IMR-90 (cell line): ENCODE measurements around the gene DLL3. TPM values are rescaled to one million over a fixed set of nuclear protein-coding genes. Genes with fewer than 3 reads are reported as not detected.
A peak's percentile ranks its signal among the peaks of the same experiment; 100 is the strongest.

ENCODE experiments used
- ATAC-seq: fragments of 200-7000 bp; cut with Tn5 transposase; 2 replicates; pipeline ENCODE4 v1.9.1; 2020; ENCODE audit warnings: low read depth, mild to moderate bottlenecking, moderate library complexity
- BruUV-seq: library from RNA; stranded (reverse); fragments of 400-500 nt; replicated peaks from 2 replicates; lab custom pipeline; 2021; lab: Mats Ljungman, UMichigan
- CTCF ChIA-PET: fragments of 300-600 bp; formaldehyde crosslinking; extraction: SDS; loops from one replicate; lab custom pipeline; 2021; ENCODE audit warnings: antibody characterized with exemption; lab: Yijun Ruan, JAX
- POLR2A ChIA-PET: fragments of 300-600 bp; sonication (Branson Sonifier 250); formaldehyde crosslinking; loops from one replicate; lab custom pipeline; 2022; ENCODE audit warnings: antibody characterized with exemption; ENCODE audit not compliant: unreplicated experiment; lab: Charles Lee
- DNase-seq: peaks from one replicate; pipeline ENCODE4 v3.0.0; 2013
- H2AFZ ChIP-seq: replicated peaks from 2 replicates; pipeline ENCODE3; 2013; ENCODE audit warnings: low read length, mild to moderate bottlenecking; ENCODE audit not compliant: poor library complexity
- H2AK5ac ChIP-seq: 2 replicates; pipeline ENCODE4 v1.6.1; 2013; ENCODE audit warnings: low read depth, low read length, inconsistent platforms
- H2AK9ac ChIP-seq: replicated peaks from 2 replicates; pipeline ENCODE3; 2013; ENCODE audit warnings: mild to moderate bottlenecking, low read depth, low read length, moderate library complexity; ENCODE audit not compliant: poor library complexity
- H2BK120ac ChIP-seq: 2 replicates; pipeline ENCODE4 v1.6.1; 2013; ENCODE audit warnings: low read depth, low read length, inconsistent platforms
- H2BK15ac ChIP-seq: 3 replicates; pipeline ENCODE4 v1.6.1; 2013; ENCODE audit warnings: low read depth, low read length, inconsistent platforms
- H2BK20ac ChIP-seq: 2 replicates; pipeline ENCODE4 v1.6.1; 2013; ENCODE audit warnings: low read depth, mild to moderate bottlenecking, inconsistent platforms, low read length, moderate library complexity
- H2BK5ac ChIP-seq: 2 replicates; pipeline ENCODE4 v1.6.1; 2013; ENCODE audit warnings: mild to moderate bottlenecking, low read depth, low read length, inconsistent platforms; ENCODE audit not compliant: poor library complexity, severe bottlenecking
- H3K14ac ChIP-seq: replicated peaks from 2 replicates; pipeline ENCODE4 v1.6.1; 2013; ENCODE audit warnings: low read depth, low read length, inconsistent platforms
- H3K18ac ChIP-seq: 2 replicates; pipeline ENCODE4 v1.6.1; 2013; ENCODE audit warnings: low read depth, low read length, control low read depth
- H3K23ac ChIP-seq: 2 replicates; pipeline ENCODE4 v1.6.1; 2013; ENCODE audit warnings: low read depth, low read length, inconsistent platforms
- H3K27ac ChIP-seq: 2 replicates; pipeline ENCODE4 v1.5.1; 2013; ENCODE audit warnings: mild to moderate bottlenecking, control low read depth, low read length; ENCODE audit not compliant: insufficient read depth
- H3K27me3 ChIP-seq: 2 replicates; pipeline ENCODE4 v1.6.1; 2013; ENCODE audit warnings: low read length; ENCODE audit not compliant: control insufficient read depth, insufficient read depth
- H3K36me3 ChIP-seq: 2 replicates; pipeline ENCODE4 v1.6.1; 2013; ENCODE audit warnings: low read length, mixed read lengths; ENCODE audit not compliant: control insufficient read depth, insufficient read depth
- H3K4ac ChIP-seq: 2 replicates; pipeline ENCODE4 v1.6.1; 2013; ENCODE audit warnings: low read depth, low read length, inconsistent platforms
- H3K4me1 ChIP-seq: 2 replicates; pipeline ENCODE4 v1.6.1; 2013; ENCODE audit warnings: low read length, mixed read lengths; ENCODE audit not compliant: control insufficient read depth, insufficient read depth
- H3K4me2 ChIP-seq: 2 replicates; pipeline ENCODE4 v1.6.1; 2013; ENCODE audit warnings: low read depth, mild to moderate bottlenecking, control low read depth, low read length, moderate library complexity
- H3K4me3 ChIP-seq: 2 replicates; pipeline ENCODE4 v1.5.1; 2013; ENCODE audit warnings: low read depth, mild to moderate bottlenecking, control low read depth, low read length, moderate library complexity; ENCODE audit not compliant: insufficient read depth
- H3K56ac ChIP-seq: 2 replicates; pipeline ENCODE4 v1.6.1; 2013; ENCODE audit warnings: low read length, inconsistent platforms; ENCODE audit not compliant: insufficient read depth; ENCODE audit errors: extremely low read depth
- H3K79me1 ChIP-seq, 2 experiments: 2 replicates each; pipeline ENCODE4 v1.6.1; 2013; ENCODE audit warnings: low read length in 2 of 2, inconsistent platforms in 1 of 2, low read depth in 1 of 2
- H3K9ac ChIP-seq: 2 replicates; pipeline ENCODE4 v1.6.1; 2013; ENCODE audit warnings: low read depth, low read length, control low read depth
- H3K9me1 ChIP-seq: 2 replicates; pipeline ENCODE4 v1.6.1; 2013; ENCODE audit warnings: low read length, inconsistent platforms; ENCODE audit not compliant: insufficient read depth
- H3K9me3 ChIP-seq: 2 replicates; pipeline ENCODE4 v1.6.1; 2013; ENCODE audit warnings: low read length; ENCODE audit not compliant: control insufficient read depth, insufficient read depth
- H4K20me1 ChIP-seq: 2 replicates; pipeline ENCODE4 v1.6.1; 2013; ENCODE audit warnings: low read length, inconsistent platforms; ENCODE audit not compliant: insufficient read depth
- H4K5ac ChIP-seq: 2 replicates; pipeline ENCODE4 v1.6.1; 2013; ENCODE audit warnings: mild to moderate bottlenecking, low read depth, low read length, control low read depth
- H4K8ac ChIP-seq, 2 experiments: 2 replicates each; pipeline ENCODE4 v1.6.1; 2013; ENCODE audit warnings: low read depth in 2 of 2, low read length in 2 of 2, control low read depth in 1 of 2, inconsistent platforms in 1 of 2
- H4K91ac ChIP-seq: 2 replicates; pipeline ENCODE4 v1.6.1; 2013; ENCODE audit warnings: low read depth, low read length, inconsistent platforms; ENCODE audit not compliant: insufficient read depth
- CEBPB ChIP-seq: IDR thresholded peaks from 2 replicates; pipeline ENCODE4 v1.6.1; 2012; ENCODE audit warnings: low read depth, low read length, improper control_type of control experiment
- RCOR1 ChIP-seq: IDR thresholded peaks from 2 replicates; pipeline ENCODE4 v1.6.1; 2012; ENCODE audit warnings: mild to moderate bottlenecking, low read length, improper control_type of control experiment; ENCODE audit not compliant: insufficient replicate concordance
- RFX5 ChIP-seq: IDR thresholded peaks from 2 replicates; pipeline ENCODE4 v1.8.0; 2012; ENCODE audit warnings: low read depth, mild to moderate bottlenecking, low read length, moderate library complexity
- WGBS, 2 experiments: methylation state at CpG; one replicate each; pipeline versions ENCODE4 v1.1.5 to v1.1.7; 2013; ENCODE audit warnings: missing lambda C conversion rate in 2 of 2; ENCODE audit not compliant: insufficient read length in 1 of 2; ENCODE audit errors: extremely low coverage in 2 of 2; 5-methylcytosine and 5-hydroxymethylcytosine counted together
- dilution Hi-C: fragments of 300-500 bp; cut with HindIII; formaldehyde crosslinking; loops from one replicate; pipeline ENCODE4 v1.14.3; 2018; ENCODE audit warnings: low sequenced_read_pairs; ENCODE audit not compliant: unreplicated experiment
- in situ Hi-C: fragments of 300-500 bp; cut with MboI; formaldehyde crosslinking; loops from 3 replicates; pipeline ENCODE4 v1.14.3; 2019; ENCODE audit warnings: low sequenced_read_pairs, inconsistent platforms, mixed read lengths
- intact Hi-C: fragments of 100-400 bp; cut with micrococcal nuclease; formaldehyde crosslinking; loops from 2 replicates; pipeline ENCODE4 v1.10.0; 2022
- polyA plus RNA-seq, 3 experiments: library from polyadenylated mRNA; depleted of rRNA; stranded (reverse); fragments of >200 nt; gene quantifications; 2 replicates each; pipeline ENCODE4 v1.2.3, GENCODE V29; 2012; ENCODE audit warnings: low replicate concordance in 1 of 3
- total RNA-seq: library from RNA; depleted of rRNA; stranded (reverse); fragments of >200 nt; gene quantifications from 2 replicates; pipeline ENCODE4 v1.2.3, GENCODE V29; 2012

Gene DLL3
- total and polyA plus RNA-seq, 2 of the 4 experiments (the other 2 are of a cell fraction): 0.36 to 1.3 TPM

DNA sequence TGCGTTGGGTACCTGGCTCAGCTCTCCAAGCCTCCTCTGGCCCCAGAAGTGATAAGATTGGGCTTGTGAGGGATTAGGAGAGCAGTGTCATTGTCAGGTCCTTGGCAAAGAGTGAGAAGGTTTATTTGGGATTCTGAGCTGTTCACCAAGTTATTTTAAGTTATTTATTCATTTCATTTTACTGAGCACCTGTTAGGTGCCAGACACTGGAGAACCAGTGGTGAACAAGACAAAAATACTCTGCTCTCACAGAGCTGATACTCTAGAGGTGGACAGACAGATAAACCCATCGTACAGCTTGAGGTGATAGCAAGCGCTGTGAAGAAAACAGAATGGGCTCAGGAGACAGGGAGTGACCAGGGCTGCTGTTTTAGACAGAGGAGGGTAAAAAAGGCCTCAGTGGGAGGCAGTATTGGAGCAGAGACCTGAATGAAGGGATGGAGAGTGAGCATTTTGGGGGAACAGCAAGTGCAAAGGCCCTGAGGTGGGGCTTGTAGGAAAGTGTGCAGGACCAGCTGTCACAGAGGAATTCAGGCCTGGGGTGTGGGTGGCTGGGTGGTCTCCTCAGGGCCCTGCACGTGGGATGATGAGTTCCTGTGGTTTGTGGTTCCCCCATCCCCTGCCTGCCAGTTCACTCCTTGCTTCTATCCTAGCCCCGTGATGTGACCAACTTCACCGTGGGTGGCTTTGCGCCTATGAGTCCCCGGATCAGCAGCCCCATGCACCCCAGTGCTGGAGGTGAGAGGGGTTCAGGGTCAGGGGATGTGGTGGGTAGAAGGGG is 26.8 kb upstream of the DLL3 start:
- H3K4me2 ChIP-seq: no peak overlapping the region
- POLR2A ChIA-PET: no interaction called here
- H4K20me1 ChIP-seq: peaks cover 12% of the 10 kb centered on the region
- TF ChIP-seq RFX5: no peak
- TF ChIP-seq CEBPB: no peak
- TF ChIP-seq RCOR1: no peak
- H3K27me3 ChIP-seq: no peaks in the 10 kb centered on the region
- no peak overlapping the region for H2BK20ac ChIP-seq
- 100% methylated on average over 2 of the region's 8 CpGs; no CpG with 5 or more reads in 1 of the 2 experiments for WGBS, 2 experiments
- peaks cover 2% of the 10 kb centered on the region; the same call in 1 of the 2 replicates for H3K9me1 ChIP-seq
- no peaks in the 10 kb centered on the region for H3K9me3 ChIP-seq
- BruUV-seq: no TSS peak
- H3K56ac ChIP-seq: no peak overlapping the region
- H2AFZ ChIP-seq: no peak overlapping the region
- no peak overlapping the region for H3K18ac ChIP-seq
- no peak overlapping the region for H3K14ac ChIP-seq
- ATAC-seq (no peak), DNase-seq (no peak)
- H3K23ac ChIP-seq: no peak overlapping the region
- in situ Hi-C loops: no loop called here
- H3K36me3 ChIP-seq: peaks cover 91% of the 10 kb centered on the region
- peaks cover 13% of the 10 kb centered on the region in 2 experiments; a peak in 3 of 4 replicates for H3K79me1 ChIP-seq
- dilution Hi-C loops: no loop called here
- H4K91ac ChIP-seq: no peak overlapping the region
- intact Hi-C loops: no loop called here
- H4K8ac ChIP-seq: no peak overlapping the region
- no peak overlapping the region for H2BK5ac ChIP-seq
- no peak overlapping the region for H4K5ac ChIP-seq
- H3K4me1 ChIP-seq: no peaks in the 10 kb centered on the region
- CTCF ChIA-PET: interaction anchor here (0.5 kb wide), 1 partner anchor 53 kb away, joined by 4 read pairs; no protein-coding TSS in a partner anchor
- no peak overlapping the region for H3K27ac ChIP-seq
- no peak overlapping the region for H2BK120ac ChIP-seq
- H3K4ac ChIP-seq: no peak overlapping the region
- no peak overlapping the region for H3K9ac ChIP-seq
- H2BK15ac ChIP-seq: no peak overlapping the region
- H3K4me3 ChIP-seq: no peak overlapping the region
- H2AK9ac ChIP-seq: peak overlapping the region; percentile 66
- no peak overlapping the region for H2AK5ac ChIP-seq
